Ectodermal cell (in vitro differentiated cells): ENCODE measurements around the gene LRRC45.

Experiments
- H3K27ac ChIP-seq: 2 replicates; pipeline ENCODE4 v1.7.0; 2013; ENCODE audit warnings: mild to moderate bottlenecking, low read depth, low read length; ENCODE audit not compliant: insufficient read depth, poor library complexity, severe bottlenecking
- H3K27me3 ChIP-seq: 2 replicates; pipeline ENCODE4 v1.7.0; 2013; ENCODE audit warnings: mild to moderate bottlenecking, low read length; ENCODE audit not compliant: insufficient read depth, control insufficient read depth, poor library complexity, severe bottlenecking
- H3K36me3 ChIP-seq: one replicate; pipeline ENCODE4 v1.7.0; 2013; ENCODE audit warnings: low read length; ENCODE audit not compliant: control insufficient read depth, insufficient read depth
- H3K4me1 ChIP-seq: one replicate; pipeline ENCODE4 v1.7.0; 2013; ENCODE audit warnings: low read length; ENCODE audit not compliant: control insufficient read depth, insufficient read depth
- H3K4me3 ChIP-seq: 2 replicates; pipeline ENCODE4 v1.7.0; 2013; ENCODE audit warnings: low read depth, low read length, control low read depth; ENCODE audit not compliant: insufficient read depth
- H3K9me3 ChIP-seq: 2 replicates; pipeline ENCODE4 v1.7.0; 2013; ENCODE audit warnings: mild to moderate bottlenecking, low read length, moderate library complexity; ENCODE audit not compliant: control insufficient read depth
- WGBS, 2 experiments: methylation state at CpG; one replicate each; pipeline ENCODE4 v1.1.7; 2013; ENCODE audit warnings: missing lambda C conversion rate in 2 of 2; 5-methylcytosine and 5-hydroxymethylcytosine counted together

Gene LRRC45

DNA sequence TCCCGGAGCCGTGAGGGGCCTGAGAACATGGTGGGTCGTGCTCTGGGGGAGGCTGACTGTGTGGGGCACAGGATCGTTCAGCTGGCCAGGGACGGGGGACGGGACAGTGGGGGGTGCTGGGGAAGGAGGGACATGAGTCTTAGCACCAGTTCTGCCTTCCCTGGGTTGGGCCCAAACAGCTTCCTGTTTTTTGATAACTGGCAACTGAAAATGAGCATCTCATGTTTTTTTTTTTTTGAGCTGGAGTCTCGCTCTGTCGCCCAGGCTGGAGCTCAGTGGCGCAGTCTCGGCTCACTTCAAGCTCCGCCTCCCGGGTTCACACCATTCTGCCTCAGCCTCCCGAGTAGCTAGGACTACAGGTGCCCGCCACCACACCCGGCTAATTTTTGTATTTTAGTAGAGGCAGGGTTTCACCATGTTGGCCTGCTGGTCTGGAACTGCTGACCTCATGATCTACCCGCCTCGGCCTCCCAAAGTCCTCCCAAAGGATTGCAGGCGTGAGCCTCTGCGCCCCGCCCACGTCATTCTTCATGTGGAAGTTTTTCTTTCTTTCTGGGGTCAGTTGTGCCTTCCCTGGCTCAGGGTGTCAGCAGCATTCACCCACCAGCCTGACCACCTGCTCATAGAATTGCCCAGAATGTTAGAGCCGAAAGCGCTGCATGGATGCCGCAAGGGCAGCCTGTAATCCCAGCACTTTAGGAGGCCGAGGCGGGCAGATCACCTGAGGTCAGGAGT is 39.3 kb upstream of the LRRC45 start:
- Histone ChIP-seq H3K36me3 (peaks cover 15% of the 10 kb centered on the region), H3K4me1 (no peaks in the 10 kb centered on the region), H3K27ac (no peak overlapping the region), H3K27me3 (no peaks in the 10 kb centered on the region), H3K4me3 (no peak overlapping the region), H3K9me3 (no peaks in the 10 kb centered on the region)
- 95% methylated on average over 26 of the region's 26 CpGs for WGBS, 2 experiments

DNA sequence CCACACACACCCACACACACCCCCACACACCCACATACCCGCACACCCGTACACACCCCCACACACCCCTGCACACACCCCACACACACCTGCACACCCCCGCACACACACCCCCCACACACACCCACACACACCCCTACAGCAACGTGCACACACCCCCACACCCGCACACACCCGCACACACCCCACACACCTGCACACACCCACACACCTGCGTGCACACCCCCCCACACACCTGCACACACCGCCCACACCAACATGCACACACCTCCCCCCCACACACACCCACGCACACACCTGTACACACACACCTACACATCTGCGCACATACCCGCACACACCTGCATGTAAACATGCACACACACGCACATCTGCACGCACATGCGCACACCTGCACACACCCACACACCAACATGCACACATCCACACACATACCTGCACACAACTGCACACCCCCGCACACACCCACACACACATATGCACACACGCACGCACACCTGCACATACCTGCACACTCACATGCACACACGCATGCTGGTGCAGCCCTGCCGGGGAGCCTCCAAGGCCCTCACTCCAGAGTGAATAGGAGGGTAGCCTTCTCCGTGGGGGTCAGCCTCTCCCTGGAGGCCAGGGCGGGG is 38.2 kb upstream of the LRRC45 start:
- WGBS, 2 experiments, result 92% methylated on average over 20 of the region's 21 CpGs
- peaks cover 15% of the 10 kb centered on the region for H3K36me3 ChIP-seq
- H3K4me1 ChIP-seq, result no peaks in the 10 kb centered on the region
- no peaks in the 10 kb centered on the region for H3K27me3 ChIP-seq
- no peak overlapping the region for H3K27ac ChIP-seq
- H3K4me3 ChIP-seq, result no peak overlapping the region
- no peaks in the 10 kb centered on the region for H3K9me3 ChIP-seq

DNA sequence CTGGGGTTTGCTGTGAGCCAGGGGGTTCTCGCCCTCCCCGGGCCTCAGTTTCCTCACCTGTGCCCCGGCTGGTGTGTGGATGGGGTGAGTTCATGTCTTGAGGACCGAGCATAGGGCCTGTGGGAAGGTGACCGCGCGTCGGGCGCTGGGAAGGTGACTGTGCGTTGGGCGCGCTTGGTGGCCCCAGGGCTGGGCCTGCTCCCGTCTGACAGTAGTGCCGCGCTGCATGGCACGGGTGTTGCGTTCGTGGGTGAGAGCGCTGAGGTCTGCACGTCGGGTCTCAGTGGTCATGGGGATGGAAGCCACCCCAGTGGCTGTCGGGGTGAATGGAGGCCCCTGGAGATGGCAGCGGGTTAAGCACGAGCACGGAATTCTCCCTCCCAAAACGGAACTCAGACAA is 36.5 kb upstream of the LRRC45 start:
- Histone ChIP-seq H3K27ac (no peak overlapping the region), H3K9me3 (no peaks in the 10 kb centered on the region), H3K27me3 (no peaks in the 10 kb centered on the region), H3K4me1 (peaks cover 8% of the 10 kb centered on the region), H3K36me3 (peaks cover 13% of the 10 kb centered on the region), H3K4me3 (no peak overlapping the region)
- 95 to 97% methylated on average over 26 of the region's 26 CpGs for WGBS, 2 experiments

DNA sequence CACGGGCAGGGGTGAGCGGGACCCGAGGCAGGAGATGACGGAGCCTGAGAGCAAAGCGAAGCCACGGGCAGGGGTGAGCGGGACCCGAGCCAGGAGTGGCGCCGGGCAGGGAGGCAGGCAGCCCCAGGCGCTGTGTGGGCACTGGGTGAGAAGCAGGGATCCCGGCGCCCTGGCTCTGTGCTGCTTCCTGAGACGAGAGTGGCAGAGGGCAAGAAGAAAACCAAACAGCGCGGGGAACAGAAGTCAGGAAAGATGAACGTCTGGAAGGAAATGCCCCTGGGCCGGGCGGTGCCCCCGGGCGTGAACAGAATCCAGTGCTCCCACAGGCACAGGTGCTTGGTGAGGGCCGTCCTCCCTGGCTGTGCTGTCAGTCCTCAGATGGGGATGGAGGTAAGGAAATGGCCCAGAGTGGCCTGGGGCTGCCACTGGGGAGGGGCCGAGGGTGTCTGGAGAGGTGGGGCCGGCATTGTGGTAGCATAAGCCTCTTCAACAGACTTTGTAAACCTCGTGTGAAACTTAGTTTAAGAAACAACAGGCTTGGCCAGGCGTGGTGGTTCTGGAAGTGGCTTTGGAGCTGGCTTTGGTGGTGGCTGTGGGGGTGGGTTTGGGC is 35.8 kb upstream of the LRRC45 start:
- no peak overlapping the region for H3K27ac ChIP-seq
- WGBS, 2 experiments, result 94 to 95% methylated on average over 26 of the region's 26 CpGs
- H3K4me3 ChIP-seq, result no peak overlapping the region
- no peaks in the 10 kb centered on the region for H3K9me3 ChIP-seq
- H3K27me3 ChIP-seq, result no peaks in the 10 kb centered on the region
- peaks cover 15% of the 10 kb centered on the region for H3K4me1 ChIP-seq
- H3K36me3 ChIP-seq, result peaks cover 13% of the 10 kb centered on the region

DNA sequence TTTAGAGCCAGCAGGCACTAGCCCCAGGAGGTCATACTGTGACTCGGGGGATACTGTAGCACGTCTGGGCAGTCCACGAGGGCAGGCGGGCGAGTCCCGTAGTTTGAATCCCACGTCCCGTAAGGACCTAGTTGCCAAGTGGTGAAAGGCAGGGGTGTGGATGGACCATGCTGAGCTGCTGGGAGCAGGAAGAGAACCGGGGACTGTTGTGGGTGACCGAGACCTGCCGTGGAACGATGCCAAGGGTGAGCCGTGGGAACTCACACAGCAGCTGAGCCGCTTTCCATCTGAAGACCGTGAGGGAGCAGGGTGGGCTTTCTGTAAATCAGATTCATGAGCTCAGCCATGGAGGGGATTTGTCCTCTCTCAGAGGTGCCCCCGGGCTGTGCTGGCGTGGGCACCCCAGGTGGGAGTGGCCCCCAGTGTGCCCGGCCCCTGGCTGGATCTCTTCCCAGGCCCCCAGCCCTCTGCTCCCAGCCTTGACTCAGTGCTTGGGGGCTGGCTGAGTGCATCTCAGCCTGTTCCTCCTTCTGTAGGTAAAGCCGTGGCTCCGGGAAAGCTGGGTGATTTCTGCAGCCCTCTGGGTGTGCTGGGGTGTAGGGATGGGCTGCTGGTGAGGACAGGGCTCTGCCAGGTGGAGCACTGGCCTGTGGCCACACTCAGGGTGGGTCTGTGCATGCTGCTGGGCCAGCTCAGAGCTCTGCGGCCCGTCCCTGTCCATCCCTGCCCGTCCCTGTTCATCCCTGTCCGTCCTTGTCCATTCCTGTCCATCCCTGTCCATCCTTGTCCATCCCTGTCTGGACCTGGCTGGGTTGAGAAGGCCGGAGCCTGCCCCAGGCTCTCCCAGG is 32.0 kb upstream of the LRRC45 start:
- Histone ChIP-seq H3K27ac (peak overlapping the region; percentile 93), H3K9me3 (no peaks in the 10 kb centered on the region)
- 90 to 91% methylated on average over 25 of the region's 25 CpGs for WGBS, 2 experiments

DNA sequence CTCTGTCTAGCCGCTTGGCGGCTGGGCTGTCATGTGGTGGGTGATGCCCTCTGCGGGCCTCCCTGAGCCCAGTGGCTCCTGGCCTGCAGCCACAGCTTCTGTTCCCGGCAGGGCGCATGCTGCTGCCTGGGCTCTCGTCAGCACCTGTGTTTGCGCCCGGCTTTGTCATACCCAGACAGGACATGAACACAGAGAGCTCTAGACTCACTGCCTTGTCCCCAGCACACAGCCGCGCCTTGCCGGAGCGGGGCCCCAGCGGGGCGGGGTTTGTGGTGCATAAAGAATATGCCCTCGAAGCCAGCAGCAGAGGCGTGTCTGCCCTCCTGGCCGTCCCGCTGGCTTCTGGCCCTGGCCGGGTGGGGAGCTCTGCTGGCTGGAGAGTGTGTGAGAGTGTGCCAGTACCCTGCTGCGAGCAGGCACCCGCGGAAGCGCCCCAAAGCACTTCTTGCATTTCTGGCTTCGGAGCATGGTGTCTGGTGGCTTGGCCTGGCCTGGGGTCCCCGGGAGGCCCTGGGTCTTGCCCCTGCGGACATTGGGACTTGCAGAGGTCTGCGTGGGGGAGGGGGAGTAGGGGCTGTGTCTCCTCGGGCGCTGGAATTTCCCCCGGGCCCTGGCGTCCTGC is 31.3 kb upstream of the LRRC45 start:
- Histone ChIP-seq H3K9me3 (no peaks in the 10 kb centered on the region), H3K27ac (peak overlapping the region; percentile 93), H3K4me1 (peaks cover 50% of the 10 kb centered on the region), H3K4me3 (peak overlapping the region; percentile 6), H3K36me3 (peaks cover 4% of the 10 kb centered on the region), H3K27me3 (no peaks in the 10 kb centered on the region)
- WGBS, 2 experiments, result 34 to 35% methylated on average over 31 of the region's 31 CpGs

More for the DNA sequence above, 32.0 kb upstream of the LRRC45 start:
- H3K27me3 ChIP-seq, result no peaks in the 10 kb centered on the region
- peaks cover 4% of the 10 kb centered on the region for H3K36me3 ChIP-seq
- peaks cover 50% of the 10 kb centered on the region for H3K4me1 ChIP-seq
- H3K4me3 ChIP-seq, result no peak overlapping the region

DNA sequence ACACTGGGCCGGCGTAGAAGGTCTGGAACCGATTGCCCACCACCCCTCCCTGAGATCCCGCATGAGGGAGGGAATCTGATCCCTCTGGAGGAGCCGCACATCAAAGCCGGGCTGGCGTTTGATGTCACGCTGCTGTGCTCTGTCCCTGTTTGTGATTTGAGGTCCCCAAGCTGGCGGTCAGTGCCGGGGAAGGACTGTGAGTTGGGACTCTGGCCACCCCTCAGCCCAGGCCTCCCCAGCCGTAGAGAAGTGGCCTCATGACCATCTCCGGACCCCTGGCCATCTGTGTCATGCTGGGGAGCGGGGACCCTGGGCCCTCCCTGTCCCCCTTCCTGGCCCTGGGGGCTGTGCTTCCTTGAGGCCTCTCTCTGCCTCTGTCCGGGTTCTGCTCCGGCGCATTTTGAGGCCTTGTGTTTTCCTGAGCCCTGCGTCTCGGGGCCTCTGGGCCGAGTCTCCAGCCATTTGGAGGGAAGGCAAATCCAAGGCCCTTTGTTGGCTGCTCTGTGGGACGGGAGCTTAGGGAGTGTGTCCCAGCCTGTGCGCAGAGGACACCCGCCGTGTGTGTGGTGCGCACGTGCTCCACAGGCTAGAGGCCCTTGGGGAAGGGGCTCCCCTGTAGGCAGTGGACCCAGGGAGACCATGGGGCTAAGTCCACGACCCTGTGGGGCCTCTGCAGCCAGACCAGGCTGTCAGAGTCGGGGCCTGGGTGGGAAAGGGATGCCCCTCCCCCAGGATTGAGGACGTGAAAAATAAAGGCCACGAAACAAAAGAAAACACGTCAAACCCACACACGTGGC is 30.6 kb upstream of the LRRC45 start:
- Histone ChIP-seq H3K27ac (peak overlapping the region; percentile 93), H3K27me3 (no peaks in the 10 kb centered on the region), H3K36me3 (peaks cover 4% of the 10 kb centered on the region), H3K4me1 (peaks cover 50% of the 10 kb centered on the region), H3K9me3 (no peaks in the 10 kb centered on the region), H3K4me3 (no peak overlapping the region)
- WGBS, 2 experiments, result 41 to 43% methylated on average over 31 of the region's 31 CpGs

DNA sequence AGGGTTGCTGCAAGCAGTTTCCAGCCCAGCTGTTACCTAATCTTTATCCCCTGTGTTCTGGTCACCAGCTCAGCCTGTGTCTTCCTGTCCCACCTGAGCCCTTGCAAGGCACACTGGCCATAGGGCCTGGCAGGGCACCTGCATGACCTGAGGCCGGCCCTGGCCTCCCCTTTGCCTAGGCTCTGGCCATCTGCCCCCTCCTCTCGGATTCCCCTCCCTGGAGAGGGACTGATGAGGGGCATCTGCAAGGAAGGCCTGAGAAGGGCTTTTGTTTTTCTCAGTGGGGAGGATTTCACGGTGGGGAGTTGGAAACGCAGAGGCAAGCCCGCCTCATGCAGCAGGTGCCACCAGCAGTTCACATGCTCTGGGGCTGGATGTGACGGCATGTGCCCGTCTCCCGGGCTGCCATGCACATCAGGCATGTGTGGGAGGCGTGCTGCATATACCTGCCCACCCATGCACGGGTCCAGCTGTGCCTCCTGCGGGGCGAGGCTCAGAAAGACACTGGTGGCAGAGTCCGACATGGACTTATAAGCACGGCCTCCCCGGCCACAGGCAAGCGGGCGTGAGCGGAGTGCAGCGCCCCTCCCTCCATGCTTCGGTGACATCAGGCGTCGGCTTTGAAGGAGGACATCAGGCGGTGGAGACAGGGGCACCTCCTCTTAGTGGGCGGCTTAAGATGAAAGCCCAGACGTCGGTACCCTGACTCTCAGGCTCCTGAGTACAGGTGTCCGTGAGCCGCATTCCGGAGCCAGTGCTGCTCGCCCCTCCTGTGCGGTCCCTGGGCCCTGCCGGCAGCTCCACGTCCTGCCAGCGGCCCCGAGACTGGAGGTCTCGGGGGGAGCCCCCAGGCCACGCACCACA is 29.1 kb upstream of the LRRC45 start:
- Histone ChIP-seq H3K4me3 (peak overlapping the region; percentile 4), H3K4me1 (peaks cover 50% of the 10 kb centered on the region), H3K9me3 (no peaks in the 10 kb centered on the region), H3K36me3 (peaks cover 4% of the 10 kb centered on the region), H3K27ac (peak overlapping the region; percentile 69), H3K27me3 (no peaks in the 10 kb centered on the region)
- WGBS, 2 experiments, result 75 to 77% methylated on average over 37 of the region's 37 CpGs
